Heart right ventricle (tissue), 16 donors: ENCODE results near the gene TMEFF1. TPM values are rescaled to one million over a fixed set of nuclear protein-coding genes. Genes with fewer than 3 reads are reported as not detected.

Experiments
- ATAC-seq, 8 donors: fragments of 200-7000 bp; cut with Tn5 transposase; one replicate each; pipeline ENCODE4 v1.9.1; 2020; ENCODE audit warnings: mild to moderate bottlenecking in 8 of 8, moderate library complexity in 8 of 8, moderate number of reproducible peaks in 1 of 8
- DNase-seq, 2 donors: peaks; one replicate each; pipeline ENCODE4 v3.0.0-alpha.2; 2020
- H3K27ac ChIP-seq, 10 donors: fragments of 200-600 bp; sonication (generic) in 2 of 10; one replicate each; pipeline versions ENCODE4 v1.5.0 to v1.8.0; 2020 to 2022; ENCODE audit warnings: mild to moderate bottlenecking in 3 of 10
- H3K27me3 ChIP-seq, 7 donors: fragments of 200-600 bp; one replicate each; pipeline ENCODE4 v1.8.0; 2021 to 2022; ENCODE audit warnings: mild to moderate bottlenecking in 2 of 7
- H3K36me3 ChIP-seq, 9 donors: fragments of 200-600 bp; sonication (generic) in 1 of 9; one replicate each; pipeline versions ENCODE4 v1.5.0 to v1.8.0; 2020 to 2022; ENCODE audit warnings: mild to moderate bottlenecking in 2 of 9
- H3K4me1 ChIP-seq, 9 donors: fragments of 200-600 bp; sonication (generic) in 1 of 9; one replicate each; pipeline versions ENCODE4 v1.5.0 to v1.8.0; 2020 to 2022; ENCODE audit warnings: mild to moderate bottlenecking in 4 of 9
- H3K4me3 ChIP-seq, 10 donors: fragments of 200-600 bp; sonication (generic) in 2 of 10; one replicate each; pipeline versions ENCODE4 v1.5.0 to v1.8.0; 2020 to 2022; ENCODE audit warnings: mild to moderate bottlenecking in 7 of 10, moderate library complexity in 2 of 10
- H3K9me3 ChIP-seq, 11 donors: fragments of 200-600 bp in 10 of 11; sonication (generic) in 2 of 11; one replicate each; pipeline versions ENCODE4 v1.5.0 to v1.8.0; 2013 to 2022; ENCODE audit warnings: mild to moderate bottlenecking in 2 of 11, control low read depth in 1 of 11, moderate library complexity in 1 of 11
- CTCF ChIP-seq, 9 donors: fragments of 200-600 bp; sonication (generic) in 2 of 9; IDR thresholded peaks; one replicate each; pipeline versions ENCODE4 v1.5.0 to v1.8.0; 2021 to 2022; ENCODE audit warnings: antibody characterized with exemption in 9 of 9, mild to moderate bottlenecking in 5 of 9, moderate library complexity in 1 of 9
- WGBS, 2 donors: extraction: QIAGEN DNeasy Blood & Tissue Kit; methylation state at CpG; one replicate each; pipeline ENCODE4 v1.1.7; 2013; ENCODE audit warnings: inconsistent platforms in 1 of 2; 5-methylcytosine and 5-hydroxymethylcytosine counted together
- intact Hi-C, 10 donors: fragments of 100-400 bp; cut with DNase I; formaldehyde crosslinking; loops; one replicate each; pipeline versions ENCODE4 v1.11.1 to v1.14.2; 2022
- polyA plus RNA-seq, 2 donors: library from polyadenylated mRNA; stranded (reverse); fragments of 200-250 nt; gene quantifications; one replicate each; pipeline ENCODE4 v1.2.3, GENCODE V29; 2013
- total RNA-seq, 10 donors: library from RNA; stranded (reverse); fragmentation: NEBNext Ultra II Directional in 3 of 10; extraction: Animal tissue kit (Norgen Biotek cat#: 25700) in 3 of 10; gene quantifications; one replicate each; pipeline versions ENCODE4 v1.2.1 to v1.2.4, GENCODE V29; 2021 to 2023
- donor health status: Arrhythmogenic right ventricular cardiomyopathy.
- donor health status: ischemic (EF 13 %, LVEDD 7.1; RV severe dilation, severe dysfunction).
- donor health status: healthy with polysubstance abuse.
- donor health status: DM: no; HTN: yes; CAD: no.
- donor health status: DM: no; HTN: no; CAD: no.
- donor health status: ischemic (EF 25% LVEDD 6.9; RV normal size, moderate dysfunction).
- donor health status: ischemic (EF 25% LVEDD 5.7; RV mildly dilated, moderate dysfunction).
- donor health status: healthy.
- donor health status: DM: yes; HTN: yes; CAD: no.
- donor health status: Ischemic cardiomyopathy.
- donor health status: ischemic (EF 35%, LVEDD 5.7; RV mildly dilated, moderate dysfunction).
- donor health status: nonischemic (EF 11% LVEDD 7.7; RV severe dilation, severe dysfunction).
- donor health status: DM: yes; HTN: yes; CAD: no.
- donor health status: PGD.
- donor health status: ischemic (EF 29% LVEDD 5.4; RV normal size, mild dysfunction).
- donor health status: nonischemic (EF 23%, LVEDD 6.1; RV moderate dilation, normal function).

The TMEFF1 gene
- total and polyA plus RNA-seq, 12 donors, result 0.03 to 0.60 (median 0.18) TPM; not detected in 7

- ATAC-seq (no peak), DNase-seq (no peak)
- intact Hi-C loops, result no loop called here
- Histone ChIP-seq H3K4me3 (no peak overlapping the region), H3K27ac (no peak overlapping the region), H3K36me3 (no peaks in the 10 kb centered on the region), H3K27me3 (no peaks in the 10 kb centered on the region), H3K9me3 (peaks cover 0 to 5% (median 0%) of the 10 kb centered on the region in 11 donors), H3K4me1 (no peaks in the 10 kb centered on the region)
- no peak for TF ChIP-seq CTCF (IDR thresholded peaks at IDR 0.05)
- 98 to 100% methylated on average over 1 of the region's 1 CpG for WGBS, 2 donors
Measured at GRCh38 chr9:100626949-100627348, 154.0 kb downstream of the TMEFF1 start.

Other genes with a start within 250 kb of the TMEFF1 start
- gene TEX10, start 120.2 kb upstream of the TMEFF1 start, total RNA-seq, result 10 to 100 TPM in 2 of 10 donors, 1 to 10 TPM in 8; 7.1 to 10.3 (median 9.2) TPM
- gene TEX10, start 120.2 kb upstream of the TMEFF1 start, polyA plus RNA-seq, result 1 to 10 TPM; 2.9 to 6.0 TPM
- 10 to 100 TPM; 11.9 to 32.2 (median 20.1) TPM for gene MSANTD3, start 46.0 kb upstream of the TMEFF1 start, total RNA-seq
- 10 to 100 TPM; 12.1 to 20.4 TPM for gene MSANTD3, start 46.0 kb upstream of the TMEFF1 start, polyA plus RNA-seq
- 100 to 1,000 TPM in 1 of 10 donors, 10 to 100 TPM in 9; 24.3 to 132 (median 68.5) TPM for gene CAVIN4, start 104.9 kb downstream of the TMEFF1 start, total RNA-seq
- 10 to 100 TPM; 13.0 to 15.2 TPM for gene CAVIN4, start 104.9 kb downstream of the TMEFF1 start, polyA plus RNA-seq